OCI-LY1 (cell line): ENCODE results near the gene JAKMIP3.
A peak's percentile ranks its signal among the peaks of the same experiment; 100 is the strongest.

ENCODE experiments used
- CTCF ChIP-seq: fragments of 200-600 bp; sonication (generic), shearing (Covaris generic); IDR thresholded peaks from 2 replicates; pipeline ENCODE4 v1.5.1; 2017; ENCODE audit warnings: mild to moderate bottlenecking, antibody characterized with exemption, low read length, moderate library complexity, mixed read lengths
- EZH2 ChIP-seq: fragments of 200-600 bp; sonication (generic), shearing (Covaris generic); IDR thresholded peaks from 2 replicates; pipeline ENCODE4 v1.8.0; 2017; ENCODE audit warnings: borderline replicate concordance, mixed run types, mild to moderate bottlenecking, antibody characterized with exemption, low read length, moderate library complexity, mixed read lengths

GRCh38 chr10:132023092-132023811 is 42.5 kb upstream of the JAKMIP3 start:
- TF ChIP-seq CTCF, result peak; percentile 90
- TF ChIP-seq EZH2, result no peak
